Lung microvascular endothelial cell (primary cell): Measurements from ENCODE around the gene DEGS2. TPM values are rescaled to one million over a fixed set of nuclear protein-coding genes. Genes with fewer than 3 reads are reported as not detected.
A peak's percentile ranks its signal among the peaks of the same experiment; 100 is the strongest.
"Not testable (repeated sequence)": the region's sequence is repeated elsewhere in the genome, so short reads cannot be mapped to it uniquely, and the experiment has no call there.

ENCODE experiments used
- DNase-seq, 2 donors: peaks; one replicate each; pipeline versions ENCODE4 v3.0.0 to v3.0.0-alpha.2; 2010; ENCODE audit warnings: low read depth in 2 of 2
- total RNA-seq: library from RNA; depleted of rRNA; stranded (reverse); fragments of >200 nt; gene quantifications from 2 replicates; pipeline ENCODE4 v1.2.1, GENCODE V29; 2014

Gene DEGS2
- total RNA-seq, result 0.20 and 0.22 TPM in 2 replicates

DNA sequence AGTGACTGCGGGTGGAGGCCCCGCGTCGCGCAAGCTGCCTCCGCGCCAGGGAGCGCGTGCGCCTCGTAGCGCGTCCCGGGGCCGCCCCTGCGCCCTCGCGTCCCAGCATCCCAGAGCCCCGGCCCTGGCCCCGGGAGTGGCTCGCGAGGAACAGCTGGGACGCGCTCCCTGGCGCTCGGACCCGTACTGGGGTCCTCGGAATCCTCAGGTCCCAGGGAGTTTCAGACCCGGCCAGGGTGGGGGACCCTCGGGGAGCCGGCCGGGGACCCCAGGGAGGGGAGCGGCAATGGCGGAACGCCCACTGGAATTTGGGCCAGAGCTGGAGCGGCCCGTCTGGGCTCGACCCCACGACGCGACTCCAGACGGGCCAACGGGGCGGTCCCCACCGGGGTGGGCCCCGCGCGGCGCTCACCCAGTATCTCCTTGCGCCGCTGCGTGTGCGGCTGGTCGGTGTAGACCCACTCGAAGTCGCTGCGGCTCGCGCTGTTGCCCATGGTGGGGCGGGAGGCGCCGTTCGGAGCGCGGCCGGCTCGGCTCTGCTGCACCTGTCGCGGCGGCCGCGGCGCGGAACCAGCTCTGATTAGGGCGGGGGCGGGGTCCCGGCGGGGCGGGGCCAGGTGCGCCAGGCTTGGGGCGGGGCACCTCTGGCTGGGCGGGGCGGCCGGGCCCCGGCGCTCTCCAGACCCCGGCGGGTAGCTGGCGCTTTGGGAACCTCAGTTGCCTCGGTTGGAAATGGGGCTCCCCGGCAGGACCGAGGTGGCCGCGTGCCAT, at the start of gene DEGS2:
Gene DEGS2, minus strand, starts transcription at position 552 of the 771 bp plus-strand sequence. Its CDS starts 58 bp downstream, at position 494.
- DNase-seq, result no peak

DNA sequence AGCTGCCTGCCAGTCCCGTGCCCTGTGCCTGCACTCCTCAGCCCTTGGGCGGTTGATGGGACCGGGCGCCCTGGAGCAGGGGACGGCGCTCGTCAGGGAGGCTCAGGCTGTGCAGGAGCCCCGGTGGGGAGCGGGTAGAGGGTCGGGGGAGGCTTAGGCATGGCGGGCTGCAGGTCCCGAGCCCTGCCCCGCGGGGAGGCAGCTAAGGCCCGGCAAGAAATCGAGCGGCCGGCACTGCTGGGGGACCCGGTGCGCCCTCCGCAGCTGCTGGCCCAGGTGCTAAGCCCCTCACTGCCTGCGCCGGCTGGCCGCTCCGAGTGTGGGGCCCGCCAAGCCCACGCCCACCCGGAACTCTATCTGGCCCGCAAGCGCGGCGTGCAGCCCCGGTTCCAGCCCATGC, 48.7 kb upstream of the DEGS2 start:
- not testable (repeated sequence) for DNase-seq

DNA sequence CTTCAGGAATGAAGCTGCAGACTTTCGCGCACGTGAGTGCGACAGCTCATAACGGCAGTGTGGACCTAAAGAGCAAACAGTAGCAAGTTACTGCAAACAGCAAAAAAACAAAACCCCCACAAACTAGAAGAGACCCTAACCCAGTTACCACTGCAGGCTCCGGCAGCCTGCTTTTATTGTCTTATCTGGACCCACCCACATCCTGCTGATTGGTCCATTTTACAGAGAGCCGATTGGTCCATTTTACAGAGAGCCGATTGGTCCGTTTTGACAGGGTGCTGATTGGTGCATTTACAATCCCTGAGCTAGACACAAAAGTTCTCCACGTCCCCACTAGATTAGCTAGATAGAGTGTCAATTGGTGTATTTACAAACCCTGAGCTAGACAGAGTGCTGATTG, 48.1 kb upstream of the DEGS2 start:
- not testable (repeated sequence) for DNase-seq

DNA sequence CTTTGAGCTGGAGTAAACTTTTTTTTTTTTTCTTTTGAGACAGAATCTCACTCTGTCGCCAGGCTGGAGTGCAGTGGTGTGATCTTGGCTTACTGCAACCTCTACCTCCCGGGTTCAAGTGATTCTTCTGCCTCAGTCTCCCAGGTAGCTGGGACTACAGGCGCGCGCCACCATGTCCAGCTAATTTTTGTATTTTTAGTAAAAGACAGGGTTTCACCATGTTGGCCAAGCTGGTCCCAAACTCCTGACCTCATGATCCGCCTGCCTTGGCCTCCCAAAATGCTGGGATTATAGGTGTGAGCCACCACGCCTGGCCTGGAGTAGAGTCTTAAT, 45.4 kb upstream of the DEGS2 start:
- not testable (repeated sequence) for DNase-seq

DNA sequence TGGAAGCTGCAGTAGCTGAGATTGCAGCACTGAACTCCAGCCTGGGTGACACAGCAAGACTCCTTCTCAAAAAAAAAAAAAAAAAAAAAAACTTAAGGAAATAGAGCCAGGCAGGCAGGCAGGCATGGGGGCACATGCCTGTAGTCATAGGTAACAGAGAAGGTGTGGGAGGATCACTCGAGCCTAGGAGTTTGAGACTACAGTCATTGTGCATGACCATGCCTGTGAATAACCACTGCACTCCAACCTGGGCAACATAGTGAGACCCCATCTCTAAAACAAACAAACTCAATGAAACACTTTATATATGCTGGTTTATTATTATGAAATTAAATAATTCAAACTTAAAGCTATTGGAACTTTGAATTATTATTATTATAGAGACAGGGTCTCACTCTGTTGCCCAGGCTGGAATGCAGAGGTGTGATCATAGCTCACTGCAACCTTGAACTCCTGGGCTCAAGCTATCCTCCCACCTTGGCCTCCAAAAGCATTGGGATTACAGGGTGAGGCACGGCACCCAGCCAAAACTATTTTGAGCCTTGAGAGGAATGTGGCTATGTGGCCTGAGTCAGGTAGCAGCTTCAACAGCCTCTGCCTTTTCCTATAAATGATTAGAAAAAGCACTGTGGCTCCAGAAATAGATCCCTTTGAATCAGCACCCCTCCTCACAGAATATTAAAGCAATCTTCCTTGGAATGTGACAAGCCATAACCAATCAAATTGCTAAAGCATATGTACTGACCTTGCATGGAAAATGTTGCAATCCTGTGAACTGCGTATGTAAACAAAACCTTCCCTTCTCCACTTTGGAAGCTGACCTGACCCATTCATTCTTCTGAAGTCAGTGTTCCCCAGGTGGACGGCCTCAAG, 44.8 kb upstream of the DEGS2 start:
- DNase-seq, result no peak

DNA sequence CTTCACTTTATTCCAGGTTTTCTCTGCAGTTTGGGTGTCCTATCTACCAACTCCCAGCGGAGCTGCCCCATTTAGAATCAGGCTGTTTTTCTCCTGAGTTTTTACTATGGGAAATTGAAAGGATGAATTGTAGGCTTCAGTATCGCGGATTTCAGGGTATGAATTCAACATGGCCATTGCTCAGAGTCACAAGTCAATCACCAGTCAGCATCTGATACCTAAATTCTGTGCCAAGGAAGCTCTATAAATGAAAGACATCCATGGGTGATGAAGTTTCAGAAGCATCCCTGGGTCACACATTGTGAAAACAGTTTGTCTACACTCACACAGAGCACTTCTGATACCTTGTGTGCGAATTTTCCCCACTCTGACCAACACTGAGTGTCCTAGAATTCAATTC, 43.7 kb upstream of the DEGS2 start:
- no peak for DNase-seq

DNA sequence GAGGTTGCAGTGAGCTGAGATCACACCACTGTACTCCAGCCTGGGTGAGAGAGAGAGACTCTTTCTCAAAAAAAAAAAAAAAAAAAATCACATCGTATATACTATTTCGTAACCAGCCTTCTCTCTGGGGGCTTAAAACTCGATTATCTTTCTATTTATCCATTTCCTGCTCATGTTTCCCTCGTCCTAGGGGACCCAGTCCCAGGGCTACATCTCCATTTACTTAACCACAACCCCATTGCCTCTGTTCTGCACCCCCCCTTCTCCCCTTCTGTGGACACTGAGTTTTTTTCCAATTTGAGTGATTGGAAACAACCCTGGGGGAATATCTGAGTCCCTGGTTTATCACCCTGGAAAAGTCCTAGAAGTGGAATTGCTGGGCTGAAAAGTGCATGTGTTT, 43.3 kb upstream of the DEGS2 start:
- DNase-seq, result no peak

DNA sequence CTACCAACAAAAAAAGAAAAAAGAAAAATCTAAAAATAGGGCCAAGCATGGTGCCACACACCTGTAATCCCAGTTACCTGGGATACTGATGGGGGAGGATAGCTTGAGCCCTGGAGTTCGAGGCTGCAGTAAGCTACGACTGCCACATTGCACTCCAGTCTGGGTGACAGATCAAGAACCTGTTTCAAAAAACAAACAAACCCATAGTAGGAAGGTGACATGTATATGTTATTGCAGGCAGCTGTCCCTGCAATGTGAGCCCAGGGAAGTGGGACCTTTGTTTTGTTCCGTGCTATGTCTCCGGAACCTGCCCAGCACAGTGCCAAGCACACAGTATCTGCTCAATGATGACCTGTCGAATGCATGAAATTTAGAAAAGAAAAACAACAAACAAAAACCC, 42.3 kb upstream of the DEGS2 start:
- peak in 1 of 2 donors; percentile 58 for DNase-seq

DNA sequence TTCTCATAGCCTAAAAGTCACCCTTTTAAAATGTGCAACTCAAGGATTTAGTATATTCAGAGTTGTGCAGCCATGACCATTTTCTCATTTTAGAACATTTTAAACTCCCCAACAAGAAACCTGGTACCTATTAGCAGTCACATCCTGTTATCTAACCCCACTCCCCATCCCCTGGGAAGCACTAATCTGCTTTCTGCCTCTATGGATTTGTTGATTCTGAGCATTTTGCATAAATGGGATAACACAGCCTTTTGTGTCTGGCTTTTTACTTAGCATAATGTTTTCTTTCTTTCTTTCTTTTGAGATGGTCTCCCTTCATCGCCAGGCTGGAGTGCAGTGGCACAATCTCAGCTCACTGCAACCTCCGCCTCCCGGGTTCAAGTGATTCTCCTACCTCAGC, 40.9 kb upstream of the DEGS2 start:
- DNase-seq, result no peak

DNA sequence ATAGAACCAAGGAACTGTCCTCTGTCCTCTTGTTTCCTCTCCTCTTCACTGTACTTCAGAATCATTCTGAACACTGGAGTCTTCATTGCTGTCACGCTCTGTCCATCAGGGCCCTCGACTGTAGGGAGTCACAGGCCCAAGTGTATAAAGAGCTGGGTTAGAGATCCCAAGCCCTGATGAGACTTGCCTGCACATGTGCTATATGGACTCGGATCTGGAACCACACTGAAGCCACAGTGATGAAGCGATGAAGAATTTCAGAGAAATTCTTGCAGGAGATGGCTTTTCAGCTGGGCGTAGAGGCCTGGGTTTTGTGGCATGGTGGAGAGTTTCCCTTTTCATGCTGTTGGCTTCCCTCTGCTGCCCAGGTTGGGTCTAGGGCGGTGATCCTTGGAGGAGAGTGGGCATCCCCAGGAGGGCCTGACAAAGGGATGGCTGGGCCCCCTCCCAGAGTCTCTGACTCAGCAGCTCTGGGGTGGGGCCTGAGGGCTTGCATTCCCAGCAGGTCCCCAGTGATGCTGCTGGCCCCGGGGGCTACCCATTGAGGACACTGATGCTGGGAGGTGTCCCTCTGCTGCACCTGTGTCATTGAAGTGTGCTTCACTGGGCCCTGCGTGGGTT, 39.9 kb upstream of the DEGS2 start:
- no peak for DNase-seq

DNA sequence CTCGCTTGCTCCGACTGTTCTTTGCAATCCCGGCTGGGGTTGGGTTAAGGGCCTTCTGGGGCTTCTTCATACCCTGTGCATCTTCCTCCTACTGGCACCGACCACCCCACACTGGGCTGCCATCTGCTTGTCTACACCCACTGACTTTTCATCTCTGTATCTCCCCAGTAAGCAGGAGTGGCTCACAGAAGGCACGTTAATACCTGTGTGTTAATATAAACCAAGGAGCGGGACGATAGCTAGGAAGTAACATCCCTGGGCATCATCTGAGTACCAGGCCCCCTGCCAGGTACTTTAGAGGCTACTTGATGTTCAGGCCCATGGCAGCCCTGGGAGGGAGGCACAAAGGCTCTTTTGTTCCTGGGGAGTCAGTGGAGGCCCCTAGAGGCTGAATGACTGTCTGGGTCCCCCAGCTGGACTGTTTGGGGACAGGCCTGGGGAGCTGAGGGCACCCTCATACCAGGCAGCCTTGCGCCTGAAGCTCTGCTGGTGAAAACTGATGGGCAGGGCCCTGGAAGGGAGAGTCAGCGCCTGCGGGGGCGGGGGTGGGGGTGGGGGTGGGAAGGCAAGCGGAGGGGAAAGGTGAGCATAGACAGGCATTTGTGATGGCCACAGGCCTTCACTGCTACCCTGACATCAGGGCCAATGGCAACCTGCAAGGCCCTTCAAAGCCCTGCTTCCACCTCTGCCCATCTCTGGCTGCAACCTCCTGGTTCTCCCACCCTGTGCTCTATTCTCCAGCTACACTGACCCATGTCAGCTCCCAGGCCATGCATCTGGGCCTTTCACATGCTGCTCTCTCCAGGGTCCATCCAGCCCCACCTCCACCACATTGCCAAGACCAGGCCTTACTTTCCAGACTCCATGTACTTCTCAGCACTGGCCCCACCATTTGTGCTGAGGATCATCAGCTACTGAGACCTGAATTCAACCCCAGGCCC, 34.2 kb upstream of the DEGS2 start:
- no peak for DNase-seq

DNA sequence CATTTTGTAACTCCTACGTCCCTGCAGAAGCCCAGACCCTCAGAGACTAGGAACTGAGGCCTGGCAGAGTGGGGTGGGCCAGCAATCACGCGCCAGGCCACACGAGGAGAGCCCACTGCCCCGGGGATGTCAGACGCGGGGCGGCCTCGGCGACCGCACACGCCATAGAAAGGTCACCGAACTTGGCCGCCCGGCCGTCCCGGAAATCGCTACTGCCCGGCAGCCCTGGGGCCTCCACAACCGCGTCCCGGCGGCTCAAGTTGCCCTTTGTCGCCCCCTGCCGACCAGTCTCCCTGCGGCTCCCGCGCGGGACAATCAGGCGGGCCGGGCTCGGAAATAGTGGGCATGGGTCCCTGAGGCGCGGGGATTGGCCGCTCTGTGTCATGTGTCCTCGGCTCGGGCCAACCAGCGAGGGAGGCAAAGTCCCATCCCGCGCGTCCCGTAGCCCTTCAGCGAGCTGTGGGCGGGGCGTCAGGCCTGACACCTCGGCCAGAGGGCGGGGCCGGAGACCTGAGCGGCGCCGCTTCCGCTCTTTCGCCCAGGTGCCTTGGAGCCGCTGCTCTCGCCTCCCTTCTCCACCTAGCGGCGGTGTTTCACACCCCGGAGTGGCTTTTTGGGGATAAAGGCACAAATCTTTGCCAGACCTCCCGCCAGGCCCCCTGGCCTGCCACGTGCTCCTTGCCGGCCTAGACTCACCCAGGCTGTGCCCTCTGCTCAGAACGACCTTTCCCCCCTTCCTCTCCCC, 33.4 kb upstream of the DEGS2 start:
- peak; percentile 96 to 98 for DNase-seq

DNA sequence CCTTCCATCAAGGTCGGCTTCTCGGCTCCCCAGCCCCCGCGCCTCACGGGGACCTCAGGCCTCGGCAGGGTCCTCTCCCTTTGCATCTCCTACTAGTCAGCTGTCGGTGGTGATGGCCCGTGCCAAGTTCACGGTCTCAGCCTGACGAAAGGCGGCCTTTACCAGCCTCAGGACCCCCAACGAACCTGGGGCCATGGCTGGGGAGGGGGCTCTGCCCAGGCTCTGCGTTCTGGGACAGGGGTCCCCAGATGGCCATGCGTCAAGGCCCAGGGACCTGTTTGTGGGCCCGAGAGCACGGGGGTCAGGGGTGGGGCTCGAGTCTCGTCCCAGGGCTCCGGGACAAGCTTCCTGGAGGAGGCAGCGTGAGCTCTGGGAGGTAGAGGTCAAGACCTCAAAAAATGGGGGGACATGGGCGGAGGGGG, 32.8 kb upstream of the DEGS2 start:
- DNase-seq, result no peak

DNA sequence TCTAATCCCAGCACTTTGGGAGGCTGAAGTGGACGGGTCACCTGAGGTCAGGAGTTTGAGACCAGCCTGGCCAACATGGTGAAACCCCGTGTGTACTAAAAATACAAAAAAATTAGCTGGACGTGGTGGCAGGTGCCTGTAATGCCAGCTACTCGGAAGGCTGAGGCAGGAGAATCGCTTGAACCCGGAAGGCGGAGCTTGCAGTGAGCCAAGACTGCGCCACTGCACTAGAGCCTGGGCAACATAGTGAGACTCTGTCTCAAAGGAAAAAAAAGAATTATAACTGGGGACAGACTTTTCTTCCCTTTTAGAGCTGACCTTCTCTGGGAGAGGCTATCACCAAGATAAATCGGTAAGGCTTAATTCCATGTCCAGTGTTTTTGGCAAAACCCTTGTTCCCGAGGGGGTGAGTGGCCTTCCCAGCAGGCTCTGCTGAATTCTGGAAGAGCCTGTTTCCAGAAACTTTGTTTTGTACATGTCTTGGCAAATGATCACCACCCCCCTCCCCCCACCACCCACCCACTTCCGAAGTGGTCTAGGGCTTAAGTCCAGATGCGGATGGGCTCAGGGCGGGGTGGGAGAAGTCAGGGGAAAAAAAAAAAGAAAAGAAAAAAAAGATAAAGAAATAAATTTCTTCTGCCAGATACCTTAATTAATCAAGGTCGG, 32.3 kb upstream of the DEGS2 start:
- no peak for DNase-seq

DNA sequence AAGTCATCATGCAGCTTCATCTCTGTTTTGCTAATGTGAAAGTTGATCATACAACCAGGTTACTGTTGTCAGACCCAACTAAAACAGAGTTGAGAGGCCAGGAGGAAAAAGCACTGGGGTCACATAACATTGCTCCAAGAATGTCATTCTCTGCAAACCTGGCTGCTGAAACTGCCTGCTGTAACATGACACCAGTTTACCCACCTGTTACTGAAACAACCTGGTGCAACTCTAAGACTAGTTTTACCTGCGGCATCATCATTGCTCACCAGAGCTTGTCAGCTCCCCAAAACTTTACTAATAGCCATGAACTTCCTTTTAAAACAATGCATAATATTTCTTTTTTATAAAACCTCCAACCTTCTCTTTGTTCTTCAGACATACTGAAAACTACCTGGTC, 30.7 kb upstream of the DEGS2 start:
- no peak for DNase-seq

DNA sequence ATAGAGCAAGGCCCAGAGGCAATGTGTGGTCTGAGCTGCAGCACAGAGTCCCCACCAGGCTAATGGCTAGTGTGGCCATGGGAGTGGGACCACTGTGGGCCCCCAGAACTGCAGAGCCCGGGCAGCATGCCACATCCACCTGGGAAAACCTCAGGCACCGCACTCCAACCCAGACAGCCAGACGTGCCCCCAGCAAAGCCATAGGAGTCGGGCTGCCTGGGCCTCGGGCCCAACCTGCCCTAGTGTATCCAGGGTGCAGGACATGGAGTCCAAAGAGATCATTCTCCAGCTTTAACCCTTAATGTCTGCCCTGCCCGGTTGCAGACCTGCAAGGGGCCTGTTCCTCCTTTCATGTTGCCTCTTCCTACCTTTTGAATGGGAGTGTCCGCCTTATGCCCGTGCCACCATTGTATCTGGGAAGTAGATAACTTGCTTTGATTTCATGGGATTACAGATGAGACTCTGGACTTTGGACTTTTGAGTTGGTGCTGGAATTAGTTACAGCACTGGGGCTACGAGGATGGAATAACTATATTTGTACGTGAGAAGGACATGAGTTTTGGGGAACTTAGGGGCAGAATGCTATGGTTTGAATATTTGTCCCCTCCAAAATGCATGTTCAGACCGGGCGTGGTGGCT, 29.1 kb upstream of the DEGS2 start:
- no peak for DNase-seq

DNA sequence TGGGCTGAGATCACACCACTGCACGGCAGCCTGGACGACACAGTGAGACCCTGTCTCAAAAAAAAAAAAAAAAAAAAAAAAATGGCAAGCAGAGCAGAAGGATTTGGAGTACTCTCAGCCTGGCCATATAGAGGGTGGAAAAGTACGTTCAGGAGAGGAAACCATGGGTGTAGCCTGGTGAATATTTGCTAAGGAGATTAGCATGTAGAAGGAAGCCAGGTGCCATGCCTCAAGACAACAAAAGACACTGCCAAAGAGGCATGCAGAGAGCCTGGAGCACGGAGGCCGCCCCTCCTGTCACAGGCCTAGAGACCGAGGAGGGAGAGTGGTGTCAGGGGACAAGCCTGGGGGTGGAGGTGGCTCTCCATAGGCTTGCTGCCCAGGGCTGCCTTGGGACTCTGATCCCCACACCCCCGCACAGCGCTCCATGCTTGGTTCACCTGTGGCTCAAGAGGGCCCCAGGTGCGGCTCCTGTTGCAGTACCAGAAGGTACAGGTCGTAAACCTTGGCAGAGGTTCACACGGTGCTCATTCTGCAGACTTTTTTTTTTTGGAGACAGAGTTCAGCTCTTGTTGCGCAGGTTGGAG, 27.9 kb upstream of the DEGS2 start:
- no peak for DNase-seq

DNA sequence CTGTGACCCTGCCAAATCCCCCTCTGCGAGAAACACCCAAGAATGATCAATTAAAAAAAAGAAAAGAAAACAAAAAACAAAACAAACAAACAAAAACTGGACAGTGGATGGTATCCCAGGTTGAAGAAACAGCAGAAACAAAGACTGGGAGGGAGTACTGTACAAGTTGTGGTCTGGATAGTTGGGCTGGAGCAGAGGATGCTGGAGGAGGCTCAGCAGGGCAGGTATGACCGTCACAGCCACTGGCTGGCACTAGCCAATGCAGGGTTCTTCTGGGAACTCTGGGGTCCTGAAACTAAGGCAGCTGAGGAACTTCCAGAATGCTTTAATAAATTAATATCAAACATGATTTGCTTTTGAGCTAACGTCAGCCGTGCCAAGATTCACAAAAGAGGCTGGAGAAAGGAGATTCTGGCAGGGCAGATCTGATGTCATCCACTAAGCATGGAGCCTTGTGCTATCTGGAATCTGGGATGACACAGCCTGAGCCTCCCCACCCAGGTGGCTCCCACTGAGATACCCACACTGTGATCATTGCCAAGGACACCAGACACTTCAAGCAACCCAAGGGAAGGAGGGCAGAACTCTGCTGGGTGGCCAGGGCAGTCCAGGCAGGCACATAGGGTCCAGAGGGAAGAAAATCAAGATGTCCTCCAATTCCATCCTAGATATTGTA, 22.6 kb upstream of the DEGS2 start:
- not testable (repeated sequence) for DNase-seq
